NCI-H774 (cell line): ENCODE results near the gene MCOLN2.
A peak's percentile ranks its signal among the peaks of the same experiment; 100 is the strongest.
"Not testable (repeated sequence)": the region's sequence is repeated elsewhere in the genome, so short reads cannot be mapped to it uniquely, and the experiment has no call there.

ENCODE experiments used
- DNase-seq: peaks from one replicate; lab custom pipeline; 2025; lab: John Stamatoyannopoulos, UW

The MCOLN2 gene

GRCh38 chr1:84996846-84997666 is at the start of gene MCOLN2:
Gene MCOLN2 (minus strand): TSS chr1:84997113. CDS start chr1:84996872, 241 bp downstream.
- DNase-seq, result peak; percentile 37

GRCh38 chr1:85042413-85042812 is 45.5 kb upstream of the MCOLN2 start:
- DNase-seq, result no peak

- no peak for DNase-seq
Measured at GRCh38 chr1:85041793-85042192, 44.9 kb upstream of the MCOLN2 start.

- no peak for DNase-seq
Measured at GRCh38 chr1:85033221-85033620, 36.3 kb upstream of the MCOLN2 start.

- DNase-seq, result no peak
Measured at GRCh38 chr1:85030536-85030935, 33.6 kb upstream of the MCOLN2 start.

- DNase-seq, result no peak
Measured at GRCh38 chr1:85028151-85028550, 31.2 kb upstream of the MCOLN2 start.

- DNase-seq, result no peak
Measured at GRCh38 chr1:85027242-85027983, 30.5 kb upstream of the MCOLN2 start.

GRCh38 chr1:85025940-85026339 is 29.0 kb upstream of the MCOLN2 start:
- no peak for DNase-seq

- DNase-seq, result no peak
Measured at GRCh38 chr1:85024736-85025135, 27.8 kb upstream of the MCOLN2 start.

- no peak for DNase-seq
Measured at GRCh38 chr1:85022700-85023099, 25.8 kb upstream of the MCOLN2 start.

- no peak for DNase-seq
Measured at GRCh38 chr1:85019994-85020393, 23.1 kb upstream of the MCOLN2 start.

- no peak for DNase-seq
Measured at GRCh38 chr1:85015826-85016225, 18.9 kb upstream of the MCOLN2 start.

- not testable (repeated sequence) for DNase-seq
Measured at GRCh38 chr1:85005641-85006040, 8.7 kb upstream of the MCOLN2 start.

GRCh38 chr1:85001742-85002141 is 4.8 kb upstream of the MCOLN2 start:
- no peak for DNase-seq

- no peak for DNase-seq
Measured at GRCh38 chr1:84998642-84999280, 1.8 kb upstream of the MCOLN2 start.

- DNase-seq, result no peak
Measured at GRCh38 chr1:84997667-84998600, 1.0 kb upstream of the MCOLN2 start.

- no peak for DNase-seq
Measured at GRCh38 chr1:84995484-84996334, 1.2 kb downstream of the MCOLN2 start.

GRCh38 chr1:84991097-84991920 is 5.6 kb downstream of the MCOLN2 start:
- no peak for DNase-seq

- no peak for DNase-seq
Measured at GRCh38 chr1:84988588-84988987, 8.3 kb downstream of the MCOLN2 start.

- not testable (repeated sequence) for DNase-seq
Measured at GRCh38 chr1:84986561-84986960, 10.4 kb downstream of the MCOLN2 start.
